ENCODE data around the gene TCFL5.

The TCFL5 gene

DNA sequence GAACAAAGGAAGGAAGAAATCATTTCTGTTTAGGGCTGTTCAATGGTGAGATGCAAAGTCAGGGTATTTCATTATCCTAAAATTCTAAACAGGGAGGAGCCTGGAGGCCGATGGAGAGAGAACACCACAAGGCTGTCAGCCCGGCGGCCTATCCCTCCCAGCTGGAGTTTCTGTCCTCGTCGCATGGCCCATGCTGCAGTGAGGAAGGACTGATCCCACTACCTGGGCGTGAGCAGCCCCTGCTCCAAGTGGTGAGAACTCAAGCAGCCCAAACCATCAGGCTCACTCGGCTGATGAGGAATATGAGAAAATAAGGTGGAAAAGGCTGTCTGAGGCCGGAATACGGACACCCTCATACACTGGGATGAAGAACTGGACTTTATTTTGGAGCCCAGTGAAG, 33.9 kb upstream of the TCFL5 start:
- DNase-seq, result no peak

DNA sequence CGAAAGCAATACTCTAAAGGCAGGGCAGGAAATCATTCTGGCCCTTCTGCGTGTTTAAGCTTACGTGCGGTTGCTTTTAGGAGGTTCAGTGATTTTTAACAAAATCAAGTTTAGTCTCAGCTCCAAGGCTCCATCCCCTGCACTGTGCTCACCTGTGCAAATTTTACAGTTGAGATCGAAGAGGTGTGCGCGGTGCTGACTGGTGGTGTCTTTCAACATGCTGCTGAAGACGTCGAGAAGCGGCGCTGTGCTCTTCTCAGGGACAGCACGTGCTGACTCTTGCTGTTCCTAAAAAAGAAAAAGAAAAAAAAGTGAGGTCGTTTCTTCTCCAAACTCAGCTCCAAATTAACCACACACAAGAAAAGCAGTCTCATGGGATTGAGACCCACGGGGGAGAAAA, 32.6 kb upstream of the TCFL5 start:
- no peak for DNase-seq

DNA sequence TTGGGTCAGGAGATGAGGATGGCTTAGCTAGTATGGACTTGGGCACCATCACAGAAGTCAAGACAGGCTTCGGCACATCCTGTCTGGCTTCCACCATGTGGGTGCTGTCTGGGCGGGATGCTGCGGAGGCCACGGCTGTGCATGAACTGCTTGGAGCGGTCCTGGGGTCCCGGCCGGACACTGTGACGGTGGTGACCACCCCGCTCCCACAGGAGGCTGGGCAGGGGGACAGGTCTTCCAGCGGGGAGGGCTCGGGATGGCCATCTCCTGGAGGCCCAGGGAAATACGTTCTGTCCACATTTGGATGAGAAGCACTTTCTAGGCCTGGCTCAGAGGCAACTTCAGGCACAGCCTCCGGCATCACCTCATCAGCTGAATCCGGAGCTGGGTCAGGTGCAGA, 32.1 kb upstream of the TCFL5 start:
- DNase-seq, result no peak

DNA sequence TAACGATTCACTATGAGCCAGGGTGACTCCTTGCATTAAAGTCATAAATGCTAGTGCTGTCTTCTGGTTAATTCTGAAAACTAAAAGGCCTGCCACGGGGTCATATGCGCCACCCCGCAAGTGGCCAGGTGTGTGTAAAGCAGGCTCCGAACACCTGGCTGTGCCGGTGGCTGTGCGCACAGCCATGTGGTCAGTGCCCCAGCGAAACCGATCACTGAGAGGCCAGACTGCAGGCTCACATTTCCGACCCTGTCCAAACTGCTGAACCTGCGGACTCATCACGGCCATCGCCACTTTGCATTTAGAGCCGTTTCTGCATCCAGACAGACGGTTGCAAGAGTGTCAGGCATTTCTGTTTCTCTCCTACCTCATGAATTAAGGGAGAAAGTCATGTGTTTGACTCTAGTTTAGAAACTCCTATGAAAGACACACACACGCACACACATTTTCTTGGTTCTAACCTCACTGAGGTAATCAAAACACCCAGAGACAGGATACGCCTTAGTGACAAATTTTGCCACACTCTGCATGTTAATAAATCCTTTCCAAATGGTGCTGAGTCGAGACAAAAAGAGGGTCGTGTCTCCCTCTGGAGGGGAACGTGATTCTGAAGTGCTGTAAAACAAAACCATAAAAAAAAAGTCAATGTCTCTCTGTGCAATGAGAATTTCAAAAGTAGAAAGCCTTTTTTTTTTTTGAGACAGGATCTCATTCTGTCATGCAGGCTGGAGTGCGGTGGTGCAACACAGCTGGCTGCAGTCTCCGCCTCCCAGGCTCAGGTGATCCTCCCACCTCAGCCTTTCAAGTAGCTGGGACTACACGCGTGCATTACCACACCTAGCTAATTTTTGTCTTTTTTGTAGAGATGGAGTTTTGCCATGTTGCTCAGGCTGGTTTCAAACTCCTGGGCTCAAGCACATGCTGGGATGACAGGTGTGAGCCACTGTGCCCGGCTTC, 31.0 kb upstream of the TCFL5 start:
- no peak for DNase-seq

DNA sequence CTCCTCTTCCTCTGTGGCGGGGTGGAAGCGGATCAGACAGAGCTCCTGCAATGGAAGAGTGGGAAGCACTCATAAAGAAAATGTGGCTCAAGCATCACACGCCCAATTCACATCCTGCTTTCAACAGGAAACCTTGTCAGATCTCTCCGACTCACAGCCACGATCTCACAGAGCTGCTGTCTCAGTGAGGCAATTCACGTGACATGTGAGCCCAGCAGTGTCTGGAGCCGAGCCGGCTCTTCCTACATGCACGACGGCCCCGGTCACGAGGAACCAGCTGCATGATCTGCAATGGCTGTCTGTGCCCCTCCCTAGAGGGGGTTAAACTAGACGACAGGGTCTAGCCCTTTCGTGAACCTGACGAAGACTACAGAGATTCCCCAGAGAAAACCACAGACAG, 29.5 kb upstream of the TCFL5 start:
- no peak for DNase-seq

DNA sequence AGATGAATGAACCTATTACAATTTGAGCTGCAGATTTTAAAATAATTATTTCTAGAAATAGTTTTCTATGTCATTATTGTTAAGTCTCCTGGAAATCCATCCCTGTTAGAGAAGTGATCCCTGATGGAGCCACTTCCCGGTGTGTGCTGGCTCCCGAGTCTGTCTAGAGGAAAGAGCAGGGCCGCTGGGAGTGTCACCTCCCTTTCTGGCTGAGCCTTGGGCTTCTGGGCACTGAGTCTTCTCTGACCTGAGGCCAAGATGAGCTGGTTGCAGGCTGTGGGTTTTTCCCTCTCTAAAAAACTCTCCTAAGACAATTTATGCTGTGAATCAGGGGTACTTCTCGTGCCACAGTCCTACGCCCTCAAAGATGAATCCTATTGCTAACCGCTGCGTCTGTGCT, 28.8 kb upstream of the TCFL5 start:
- no peak for DNase-seq

DNA sequence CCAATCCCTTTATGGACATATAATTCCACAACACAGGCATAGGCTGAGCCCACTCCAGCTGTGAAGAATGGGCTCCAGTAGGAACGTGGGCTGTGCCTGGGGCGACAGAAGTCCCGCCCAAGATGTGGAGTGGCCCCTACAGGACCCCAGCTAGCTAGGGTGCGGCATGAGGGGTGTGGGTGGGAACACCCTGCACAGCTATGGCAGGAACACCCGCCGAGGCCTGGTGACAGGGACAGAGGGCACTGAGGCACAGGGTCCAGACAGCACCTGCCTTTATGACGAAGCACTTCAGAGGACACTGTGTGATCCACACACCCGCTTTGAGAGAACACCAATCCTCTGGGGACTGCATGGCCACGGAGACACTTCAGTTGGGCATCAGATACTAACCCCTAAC, 28.2 kb upstream of the TCFL5 start:
- DNase-seq, result no peak

DNA sequence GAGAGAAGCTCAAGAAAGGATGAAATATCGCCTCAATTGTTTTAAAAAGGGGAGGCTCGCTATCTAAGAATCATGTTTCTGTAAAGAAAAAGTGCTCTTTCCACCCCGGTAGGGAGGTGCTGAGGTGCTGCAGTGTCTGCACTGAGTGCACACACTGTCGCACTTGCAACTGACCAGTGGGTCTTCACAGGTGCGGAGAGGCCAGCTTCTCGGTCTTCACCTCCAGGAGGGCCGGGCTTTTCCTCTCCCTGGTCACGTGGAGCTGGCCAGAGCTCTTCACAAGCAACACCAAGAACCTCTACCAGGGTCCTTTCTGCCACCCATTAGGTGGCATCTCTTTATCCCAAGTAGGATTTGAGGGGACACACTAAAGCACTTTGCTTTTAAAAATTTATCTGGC, 27.8 kb upstream of the TCFL5 start:
- DNase-seq, result no peak

DNA sequence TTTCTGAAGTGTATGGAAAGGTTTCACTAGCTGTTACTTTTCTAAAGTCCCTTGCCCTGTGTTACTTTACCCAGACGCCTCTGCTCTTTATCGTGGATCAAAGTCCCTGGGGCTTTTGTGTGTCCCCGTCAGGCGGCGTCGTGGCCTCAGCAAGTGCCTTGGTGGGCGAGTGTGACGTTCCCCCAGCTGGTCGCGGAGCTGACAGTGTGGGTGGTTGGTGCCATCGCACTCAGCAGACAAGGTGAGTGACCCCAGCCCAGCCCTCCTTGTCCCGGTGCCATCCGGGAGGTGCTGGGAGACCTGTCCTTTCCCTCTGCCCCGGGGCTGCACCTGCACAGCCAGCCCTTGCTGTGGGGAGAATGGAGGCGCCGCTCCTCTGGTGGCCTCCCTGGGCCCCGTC, 27.3 kb upstream of the TCFL5 start:
- no peak for DNase-seq

DNA sequence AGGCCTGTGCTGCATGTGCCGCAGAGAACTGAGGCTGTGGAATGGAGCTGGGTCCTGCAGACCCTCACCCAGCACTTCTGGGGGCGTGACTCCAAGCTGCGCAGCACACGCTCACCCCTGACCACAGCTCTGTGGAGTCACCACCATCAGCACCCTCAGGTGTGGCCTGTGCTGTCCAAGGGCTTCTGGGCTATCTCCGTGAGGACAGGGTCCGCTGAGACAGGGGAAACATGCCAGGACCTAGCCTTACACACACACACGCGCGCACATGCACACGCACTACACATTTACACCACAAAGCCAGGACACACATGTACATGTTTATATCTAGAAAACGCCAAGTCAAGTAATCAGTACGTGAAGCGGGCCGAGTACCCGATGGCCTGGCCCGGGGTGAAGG, 26.8 kb upstream of the TCFL5 start:
- no peak for DNase-seq

DNA sequence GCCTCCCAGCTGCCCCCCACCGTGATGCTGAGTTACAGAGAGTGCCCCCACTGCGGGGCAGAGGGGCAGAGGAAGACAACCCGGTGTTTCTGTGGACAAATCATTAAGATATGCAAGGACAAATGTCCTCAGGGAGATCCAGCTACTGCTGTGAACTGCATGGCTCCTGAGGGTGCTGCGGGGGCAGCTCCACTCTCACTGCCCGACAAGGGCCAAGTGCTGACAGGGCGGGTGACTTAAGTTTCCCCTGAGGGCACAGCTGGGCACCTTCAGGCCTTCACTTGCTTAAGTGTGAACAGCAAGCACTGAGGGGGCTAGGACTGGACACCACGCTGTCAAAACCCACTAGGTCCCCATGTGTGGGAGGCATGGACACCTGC, 26.2 kb upstream of the TCFL5 start:
- no peak for DNase-seq

DNA sequence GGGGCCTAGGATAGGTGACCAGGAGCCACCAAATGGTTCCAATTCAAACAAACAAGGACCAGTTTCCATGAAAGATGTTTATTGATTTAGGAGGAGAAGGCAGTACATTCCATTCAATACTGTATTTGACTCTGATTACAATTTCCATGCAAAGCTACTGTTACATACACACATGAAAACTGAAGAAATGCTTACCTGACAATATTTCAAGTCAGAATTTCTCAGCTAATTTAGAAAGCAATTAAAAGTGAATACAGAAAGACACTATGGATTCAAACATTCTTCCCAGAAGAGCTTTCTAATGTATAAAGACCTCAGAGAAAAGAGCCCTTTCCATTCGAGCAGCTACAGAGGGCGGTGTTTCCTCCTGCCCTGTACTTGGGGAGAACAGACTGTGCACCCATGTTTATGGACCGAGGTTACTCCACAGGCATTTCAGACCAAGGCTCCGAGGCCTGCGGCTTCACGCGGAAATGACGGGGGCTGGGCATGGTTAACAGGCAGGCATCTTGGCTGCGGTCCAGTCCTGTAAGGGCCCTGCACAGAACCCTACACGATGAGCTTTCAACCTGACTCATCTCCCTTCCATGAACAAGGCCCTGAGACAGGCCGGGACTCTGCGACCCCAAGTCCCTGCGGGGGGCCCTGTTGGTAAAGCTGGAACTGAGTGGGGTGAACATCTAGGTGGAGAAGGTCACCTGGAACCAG, 25.7 kb upstream of the TCFL5 start:
- no peak for DNase-seq

DNA sequence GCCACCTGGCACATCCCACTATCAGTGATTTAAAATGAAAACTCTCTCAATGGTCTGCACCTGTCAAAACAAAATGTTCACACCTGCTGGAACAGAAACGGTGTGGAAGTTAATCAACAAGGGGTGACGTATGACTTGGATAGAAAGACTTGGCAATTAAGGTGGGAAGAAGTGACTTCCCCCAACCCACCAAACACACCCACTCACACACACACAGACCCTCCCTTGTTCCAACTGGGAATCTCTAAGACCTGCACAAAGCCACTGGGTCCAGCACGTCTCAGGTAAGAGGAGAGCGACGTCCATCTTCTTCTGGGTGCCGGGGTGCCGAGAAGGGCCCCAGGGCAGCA, 25.1 kb upstream of the TCFL5 start:
- DNase-seq, result no peak

DNA sequence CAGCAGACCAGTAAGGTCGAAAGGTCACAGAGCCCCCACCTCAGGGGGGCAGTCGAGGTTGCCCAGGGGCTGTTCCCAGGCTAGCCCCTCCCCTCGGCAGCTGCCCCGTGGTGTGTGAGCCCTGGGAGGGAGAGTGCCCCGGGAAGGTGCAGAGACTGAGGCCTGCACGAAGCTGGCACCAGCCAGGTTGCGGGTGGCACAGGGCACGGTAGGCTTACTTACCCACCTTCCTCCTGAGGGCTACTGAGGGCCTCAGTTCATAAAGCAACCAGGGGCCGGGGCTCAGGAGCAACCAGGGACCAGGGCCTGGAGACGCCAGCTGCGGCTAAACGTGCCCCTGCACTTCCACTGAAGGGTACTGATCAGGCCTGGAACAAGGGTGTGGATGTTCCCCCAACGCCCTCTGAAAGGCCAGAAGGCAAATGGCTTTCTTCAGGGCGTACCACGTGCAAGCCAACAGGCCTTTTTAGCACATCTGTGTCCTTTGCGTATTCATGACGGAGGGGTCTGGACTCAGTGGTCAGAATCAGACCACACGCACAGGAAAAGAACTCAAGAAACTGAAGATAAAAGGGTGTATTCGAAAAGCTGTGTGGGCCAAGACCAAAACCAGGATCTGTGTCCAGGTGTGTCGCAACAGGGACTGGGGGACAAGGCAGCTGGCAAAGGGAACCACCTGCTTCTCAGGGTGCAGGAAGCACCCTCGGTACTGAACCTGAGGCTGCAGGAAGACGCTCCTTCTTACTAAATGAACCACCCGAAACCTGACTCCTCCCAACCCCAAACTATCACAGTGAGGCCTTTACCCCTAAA, 24.5 kb upstream of the TCFL5 start:
- no peak for DNase-seq

DNA sequence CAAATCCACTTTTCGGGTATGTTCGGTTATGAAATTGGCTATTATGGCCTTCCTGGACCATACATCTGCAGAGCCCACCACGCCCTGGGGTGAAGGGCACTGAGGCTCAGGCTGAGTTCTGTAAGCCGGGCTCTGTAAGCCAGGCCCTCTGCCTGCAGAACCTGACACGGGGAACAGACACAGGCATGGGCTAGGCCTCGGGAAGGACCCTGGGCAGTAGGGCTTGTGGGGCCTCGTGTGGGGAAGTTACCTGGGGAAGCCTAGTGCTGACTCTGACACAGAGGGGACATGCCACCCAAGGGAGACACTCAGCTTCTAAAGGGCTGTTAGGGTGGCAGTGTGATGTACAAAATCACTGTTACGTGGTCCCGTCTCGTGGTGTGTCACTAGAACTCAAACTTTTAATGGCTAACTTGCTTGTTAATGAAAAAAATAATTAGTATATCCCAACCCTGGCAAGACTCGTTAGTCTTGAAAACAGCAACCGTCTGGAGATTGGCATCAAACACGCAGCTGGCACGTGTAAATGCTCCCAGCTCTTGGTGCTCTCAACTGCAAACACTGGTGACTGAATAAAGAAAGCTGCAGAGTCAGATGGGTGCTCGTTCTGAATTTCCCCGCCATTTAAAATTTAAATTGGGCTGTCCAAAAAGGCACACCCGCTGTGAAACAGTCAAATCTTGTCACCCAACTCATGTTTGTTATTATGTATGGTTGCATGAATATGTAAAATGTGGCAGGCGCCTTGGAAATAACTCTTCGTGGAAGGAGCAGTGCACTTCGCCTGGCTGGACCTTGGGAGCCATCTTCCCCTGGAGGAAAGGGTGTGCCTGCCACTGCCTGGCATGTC, 23.6 kb upstream of the TCFL5 start:
- DNase-seq, result no peak

DNA sequence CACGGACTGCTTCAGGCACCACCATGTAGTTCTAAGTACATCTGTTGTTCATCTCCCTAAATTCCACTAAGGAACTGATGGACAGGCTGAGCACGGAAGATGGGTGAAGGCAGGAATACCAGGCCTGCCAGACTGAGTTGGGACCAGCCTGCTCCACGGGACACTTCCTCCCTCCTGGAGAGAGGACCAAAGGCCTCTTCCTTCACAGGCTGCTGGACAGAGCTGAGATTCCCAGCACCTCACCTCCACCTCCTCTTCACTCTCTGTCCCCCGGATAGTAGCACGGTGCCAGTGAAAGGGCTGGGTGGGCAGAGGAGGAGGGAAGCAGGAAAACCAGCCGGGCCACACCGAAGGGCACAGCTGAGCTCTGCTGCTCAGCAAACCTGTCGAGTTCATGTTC, 22.9 kb upstream of the TCFL5 start:
- no peak for DNase-seq

DNA sequence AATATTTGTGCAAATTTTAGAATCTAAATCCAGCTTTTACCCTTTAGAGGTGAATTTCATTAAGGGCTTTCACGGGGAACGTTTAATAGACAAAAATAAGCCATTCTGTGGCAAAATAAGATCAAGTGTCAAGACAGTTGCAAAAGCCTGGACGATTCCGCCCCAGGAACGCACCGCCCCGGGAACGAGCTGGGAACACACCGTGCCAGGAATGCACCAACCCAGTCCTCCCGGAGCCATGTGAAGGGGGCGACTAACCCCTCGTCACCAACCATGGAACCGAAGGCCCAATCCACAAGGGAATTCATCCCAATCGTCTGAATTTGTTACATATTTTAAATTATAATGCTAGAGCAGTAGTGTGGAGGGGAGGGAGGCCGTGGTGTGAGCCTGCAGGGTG, 20.8 kb upstream of the TCFL5 start:
- DNase-seq, result no peak

DNA sequence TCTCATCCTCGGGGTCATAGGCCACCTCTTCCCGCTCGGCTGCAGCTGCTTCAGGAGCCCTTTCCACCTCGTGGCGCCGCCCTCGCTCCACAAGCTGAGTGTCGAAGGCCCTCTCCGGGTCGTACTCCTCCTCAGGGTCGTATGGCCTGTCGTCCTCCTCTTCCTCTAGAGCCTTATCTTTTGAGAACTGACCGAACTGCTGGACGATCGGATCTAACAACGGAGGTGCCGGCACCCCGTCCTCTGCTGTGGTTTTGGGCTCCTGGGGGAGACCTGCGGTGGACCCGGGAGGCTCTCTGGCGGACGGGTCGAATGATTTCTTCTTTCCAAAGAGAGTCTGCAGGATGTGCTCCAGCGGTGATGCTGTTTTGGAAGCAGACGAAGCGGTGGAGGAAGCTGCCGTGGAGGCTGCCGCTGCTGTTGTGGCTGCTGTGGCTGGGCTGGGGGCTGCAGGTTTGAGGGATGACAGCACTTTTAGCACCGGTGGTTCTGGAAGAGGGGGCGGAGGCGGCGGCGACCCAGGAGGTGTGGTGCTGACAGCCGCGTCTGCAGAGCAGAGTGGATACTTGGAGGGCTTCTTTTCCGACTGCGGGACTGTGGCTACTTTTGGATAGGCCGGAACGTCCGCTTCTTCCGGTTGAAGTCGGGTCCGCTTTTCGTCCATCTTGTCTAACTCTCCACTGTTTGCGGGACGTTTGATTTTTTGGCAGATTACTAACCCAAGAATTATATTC, 20.2 kb upstream of the TCFL5 start:
- no peak for DNase-seq

DNA sequence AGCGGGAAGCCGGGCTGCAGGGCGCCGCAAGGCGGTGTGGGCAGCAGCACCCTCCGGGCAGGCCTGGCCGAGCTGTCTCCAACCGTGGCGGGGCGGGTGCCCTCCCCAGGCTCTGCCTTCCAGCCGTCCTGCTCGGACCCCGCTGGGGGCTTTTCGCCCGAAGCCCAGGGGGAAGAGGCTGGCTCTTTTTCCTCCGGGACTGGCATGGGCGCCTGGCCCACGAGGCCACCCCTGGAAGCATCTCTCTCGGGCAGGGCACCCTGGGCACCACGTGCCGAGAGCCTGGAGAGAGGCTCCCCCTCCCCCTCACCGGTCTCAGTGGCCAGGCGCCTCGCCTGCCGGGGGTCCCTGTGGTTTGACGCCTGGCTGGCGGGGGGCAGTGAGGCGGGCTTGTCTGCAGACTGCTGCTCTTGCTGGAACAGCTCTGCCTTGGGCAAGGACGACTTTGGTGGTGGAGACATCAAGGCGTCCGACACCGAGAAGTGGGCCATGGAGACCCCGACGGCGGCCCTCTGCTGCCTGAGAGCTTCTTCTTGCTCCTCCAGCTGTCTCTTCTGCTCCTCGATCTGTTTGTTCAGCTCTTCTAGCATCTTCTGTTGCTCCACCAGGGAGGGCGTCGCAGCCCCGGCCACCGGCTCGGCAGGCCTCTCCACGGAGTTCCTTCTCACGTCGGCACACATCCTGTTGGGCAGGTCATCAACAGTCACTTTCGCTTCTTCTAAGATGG, 19.5 kb upstream of the TCFL5 start:
- no peak for DNase-seq

DNA sequence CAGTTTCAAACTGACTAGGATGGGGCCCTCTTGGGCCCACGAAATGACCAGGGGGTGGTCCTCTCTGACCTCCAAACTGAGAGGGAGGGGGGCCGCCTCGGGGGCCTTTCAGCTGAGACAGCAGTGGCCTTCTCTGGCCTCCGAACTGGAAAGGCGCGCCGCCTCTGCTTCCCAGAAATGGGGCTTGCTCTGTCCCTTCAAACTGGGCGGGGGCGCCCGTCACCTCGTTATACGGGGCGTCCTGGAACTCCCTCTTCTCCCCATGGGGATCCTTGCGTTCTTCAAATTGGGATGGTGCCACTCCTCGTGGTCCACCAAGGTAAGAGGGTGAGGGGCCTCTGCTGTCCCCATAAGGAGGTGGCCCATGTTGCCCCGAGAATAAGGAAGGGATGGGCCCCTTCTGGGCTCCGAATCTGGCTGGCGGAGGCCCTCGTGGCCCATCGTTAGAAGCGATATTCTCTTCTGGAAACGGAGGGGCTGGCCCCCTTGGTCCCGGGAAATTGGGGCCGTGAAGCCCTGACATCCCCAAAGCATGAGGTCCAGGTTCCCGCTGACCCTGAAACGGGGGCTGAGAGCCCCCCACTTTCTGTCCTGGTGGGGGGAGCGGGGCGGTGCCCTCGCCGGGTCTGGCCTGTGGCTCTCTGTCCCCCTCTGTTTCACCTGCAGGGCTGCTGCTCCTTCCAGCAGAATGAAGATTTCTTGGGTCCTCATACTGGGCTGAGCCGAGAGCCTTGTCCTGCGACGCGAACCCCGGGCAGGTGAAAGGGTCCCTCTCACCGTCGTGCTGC, 18.7 kb upstream of the TCFL5 start:
- no peak for DNase-seq

Data from retina (tissue), 1 donor.